H1 (cell line): ENCODE results near the gene SEMA3B. TPM values are rescaled to one million over a fixed set of nuclear protein-coding genes. Genes with fewer than 3 reads are reported as not detected.

Experiments
- CREB1 ChIP-seq: IDR thresholded peaks from 2 replicates; pipeline ENCODE4 v1.6.1; 2012; ENCODE audit warnings: inconsistent platforms
- PHF8 ChIP-seq: fragments of 200-600 bp; sonication (generic); conservative IDR thresholded peaks from 2 replicates; pipeline ENCODE4 v1.7.1; 2012; ENCODE audit warnings: low read depth, mild to moderate bottlenecking, inconsistent platforms, low read length, moderate library complexity
- RAD21 ChIP-seq, 2 experiments: IDR thresholded peaks in 1 of 2; conservative IDR thresholded peaks in 1 of 2; 2 replicates each; pipeline ENCODE4 v1.6.1; 2011; ENCODE audit warnings: low read depth in 2 of 2, low read length in 2 of 2, improper control_type of control experiment in 1 of 2, inconsistent platforms in 1 of 2, mild to moderate bottlenecking in 1 of 2, moderate library complexity in 1 of 2
- RBBP5 ChIP-seq: IDR thresholded peaks from 2 replicates; pipeline ENCODE4 v1.7.1; 2012; ENCODE audit warnings: low read depth, mild to moderate bottlenecking, inconsistent platforms, low read length, moderate library complexity, borderline replicate concordance
- SIX5 ChIP-seq: IDR thresholded peaks from 2 replicates; pipeline ENCODE4 v1.6.1; 2011; ENCODE audit warnings: mild to moderate bottlenecking, low read depth, low read length
- TBP ChIP-seq: IDR thresholded peaks from 2 replicates; pipeline ENCODE4 v1.6.1; 2011; ENCODE audit warnings: low read depth, low read length, improper control_type of control experiment
- ZNF274 ChIP-seq: IDR thresholded peaks from 2 replicates; pipeline ENCODE4 v1.7.0; 2012; ENCODE audit warnings: low read length, borderline replicate concordance; ENCODE audit errors: extremely low read depth
- polyA plus RNA-seq, 7 experiments: library from polyadenylated mRNA; depleted of rRNA in 3 of 7; stranded (reverse) in 5 of 7; unstranded in 2 of 7; fragments of >200 nt in 5 of 7; fragments of 200-250 nt in 2 of 7; gene quantifications; 1 replicate in 5 of 7; 2 replicates in 1 of 7; 4 replicates in 1 of 7; pipeline versions ENCODE4 v1.2.1 to v1.2.3, GENCODE V29; 2011 to 2013; ENCODE audit warnings: missing spikeins in 2 of 7, mixed read lengths in 2 of 7
- total RNA-seq: library from RNA; stranded (reverse); fragmentation: NEBNext Ultra II Directional; extraction: Animal tissue kit (Norgen Biotek cat#: 25700); gene quantifications from 2 replicates; pipeline ENCODE4 v1.2.1, GENCODE V29; 2021
- TF ChIP-seq, protein P1 (sequence below): IDR thresholded peaks from 2 replicates; pipeline ENCODE4 v1.6.1; 2011; ENCODE audit warnings: low read depth, mild to moderate bottlenecking, low read length; ENCODE audit not compliant: insufficient read depth
- TF ChIP-seq, protein P2 (sequence below): fragments of 300-600 bp; sonication (generic); IDR thresholded peaks from 2 replicates; pipeline ENCODE4 v1.7.1; 2012; ENCODE audit warnings: low read length, moderate library complexity, mild to moderate bottlenecking, inconsistent platforms; ENCODE audit not compliant: insufficient replicate concordance

SEMA3B gene
- total and polyA plus RNA-seq, 2 of the 8 experiments (the other 6 are each of a cell fraction or from before 2014, with no cell fraction given) = 3.0 to 4.7 TPM

- TF ChIP-seq TBP (0 out of 2 replicates have a peak, but pooled peaks have one; percentile 1), RBBP5 (peak; percentile 63; the same call in 1 of the 2 replicates), ZNF274 (no peak), CREB1 (peak; percentile 97), PHF8 (no peak; the same call in 1 of the 2 replicates), RAD21 (IDR thresholded peaks at IDR 0.05 in 1 of 2, conservative IDR thresholded peaks at IDR 0.05 in 1 of 2; ENCODE audit: low read depth in 2 of 2, low read length in 2 of 2) (peak in 1 of 2 experiments; percentile 4; a peak in 1 of 4 replicates), SIX5 (no peak)
- TF ChIP-seq, protein P1, sequence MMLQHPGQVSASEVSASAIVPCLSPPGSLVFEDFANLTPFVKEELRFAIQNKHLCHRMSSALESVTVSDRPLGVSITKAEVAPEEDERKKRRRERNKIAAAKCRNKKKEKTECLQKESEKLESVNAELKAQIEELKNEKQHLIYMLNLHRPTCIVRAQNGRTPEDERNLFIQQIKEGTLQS = peak; percentile 84
- TF ChIP-seq, protein P2, sequence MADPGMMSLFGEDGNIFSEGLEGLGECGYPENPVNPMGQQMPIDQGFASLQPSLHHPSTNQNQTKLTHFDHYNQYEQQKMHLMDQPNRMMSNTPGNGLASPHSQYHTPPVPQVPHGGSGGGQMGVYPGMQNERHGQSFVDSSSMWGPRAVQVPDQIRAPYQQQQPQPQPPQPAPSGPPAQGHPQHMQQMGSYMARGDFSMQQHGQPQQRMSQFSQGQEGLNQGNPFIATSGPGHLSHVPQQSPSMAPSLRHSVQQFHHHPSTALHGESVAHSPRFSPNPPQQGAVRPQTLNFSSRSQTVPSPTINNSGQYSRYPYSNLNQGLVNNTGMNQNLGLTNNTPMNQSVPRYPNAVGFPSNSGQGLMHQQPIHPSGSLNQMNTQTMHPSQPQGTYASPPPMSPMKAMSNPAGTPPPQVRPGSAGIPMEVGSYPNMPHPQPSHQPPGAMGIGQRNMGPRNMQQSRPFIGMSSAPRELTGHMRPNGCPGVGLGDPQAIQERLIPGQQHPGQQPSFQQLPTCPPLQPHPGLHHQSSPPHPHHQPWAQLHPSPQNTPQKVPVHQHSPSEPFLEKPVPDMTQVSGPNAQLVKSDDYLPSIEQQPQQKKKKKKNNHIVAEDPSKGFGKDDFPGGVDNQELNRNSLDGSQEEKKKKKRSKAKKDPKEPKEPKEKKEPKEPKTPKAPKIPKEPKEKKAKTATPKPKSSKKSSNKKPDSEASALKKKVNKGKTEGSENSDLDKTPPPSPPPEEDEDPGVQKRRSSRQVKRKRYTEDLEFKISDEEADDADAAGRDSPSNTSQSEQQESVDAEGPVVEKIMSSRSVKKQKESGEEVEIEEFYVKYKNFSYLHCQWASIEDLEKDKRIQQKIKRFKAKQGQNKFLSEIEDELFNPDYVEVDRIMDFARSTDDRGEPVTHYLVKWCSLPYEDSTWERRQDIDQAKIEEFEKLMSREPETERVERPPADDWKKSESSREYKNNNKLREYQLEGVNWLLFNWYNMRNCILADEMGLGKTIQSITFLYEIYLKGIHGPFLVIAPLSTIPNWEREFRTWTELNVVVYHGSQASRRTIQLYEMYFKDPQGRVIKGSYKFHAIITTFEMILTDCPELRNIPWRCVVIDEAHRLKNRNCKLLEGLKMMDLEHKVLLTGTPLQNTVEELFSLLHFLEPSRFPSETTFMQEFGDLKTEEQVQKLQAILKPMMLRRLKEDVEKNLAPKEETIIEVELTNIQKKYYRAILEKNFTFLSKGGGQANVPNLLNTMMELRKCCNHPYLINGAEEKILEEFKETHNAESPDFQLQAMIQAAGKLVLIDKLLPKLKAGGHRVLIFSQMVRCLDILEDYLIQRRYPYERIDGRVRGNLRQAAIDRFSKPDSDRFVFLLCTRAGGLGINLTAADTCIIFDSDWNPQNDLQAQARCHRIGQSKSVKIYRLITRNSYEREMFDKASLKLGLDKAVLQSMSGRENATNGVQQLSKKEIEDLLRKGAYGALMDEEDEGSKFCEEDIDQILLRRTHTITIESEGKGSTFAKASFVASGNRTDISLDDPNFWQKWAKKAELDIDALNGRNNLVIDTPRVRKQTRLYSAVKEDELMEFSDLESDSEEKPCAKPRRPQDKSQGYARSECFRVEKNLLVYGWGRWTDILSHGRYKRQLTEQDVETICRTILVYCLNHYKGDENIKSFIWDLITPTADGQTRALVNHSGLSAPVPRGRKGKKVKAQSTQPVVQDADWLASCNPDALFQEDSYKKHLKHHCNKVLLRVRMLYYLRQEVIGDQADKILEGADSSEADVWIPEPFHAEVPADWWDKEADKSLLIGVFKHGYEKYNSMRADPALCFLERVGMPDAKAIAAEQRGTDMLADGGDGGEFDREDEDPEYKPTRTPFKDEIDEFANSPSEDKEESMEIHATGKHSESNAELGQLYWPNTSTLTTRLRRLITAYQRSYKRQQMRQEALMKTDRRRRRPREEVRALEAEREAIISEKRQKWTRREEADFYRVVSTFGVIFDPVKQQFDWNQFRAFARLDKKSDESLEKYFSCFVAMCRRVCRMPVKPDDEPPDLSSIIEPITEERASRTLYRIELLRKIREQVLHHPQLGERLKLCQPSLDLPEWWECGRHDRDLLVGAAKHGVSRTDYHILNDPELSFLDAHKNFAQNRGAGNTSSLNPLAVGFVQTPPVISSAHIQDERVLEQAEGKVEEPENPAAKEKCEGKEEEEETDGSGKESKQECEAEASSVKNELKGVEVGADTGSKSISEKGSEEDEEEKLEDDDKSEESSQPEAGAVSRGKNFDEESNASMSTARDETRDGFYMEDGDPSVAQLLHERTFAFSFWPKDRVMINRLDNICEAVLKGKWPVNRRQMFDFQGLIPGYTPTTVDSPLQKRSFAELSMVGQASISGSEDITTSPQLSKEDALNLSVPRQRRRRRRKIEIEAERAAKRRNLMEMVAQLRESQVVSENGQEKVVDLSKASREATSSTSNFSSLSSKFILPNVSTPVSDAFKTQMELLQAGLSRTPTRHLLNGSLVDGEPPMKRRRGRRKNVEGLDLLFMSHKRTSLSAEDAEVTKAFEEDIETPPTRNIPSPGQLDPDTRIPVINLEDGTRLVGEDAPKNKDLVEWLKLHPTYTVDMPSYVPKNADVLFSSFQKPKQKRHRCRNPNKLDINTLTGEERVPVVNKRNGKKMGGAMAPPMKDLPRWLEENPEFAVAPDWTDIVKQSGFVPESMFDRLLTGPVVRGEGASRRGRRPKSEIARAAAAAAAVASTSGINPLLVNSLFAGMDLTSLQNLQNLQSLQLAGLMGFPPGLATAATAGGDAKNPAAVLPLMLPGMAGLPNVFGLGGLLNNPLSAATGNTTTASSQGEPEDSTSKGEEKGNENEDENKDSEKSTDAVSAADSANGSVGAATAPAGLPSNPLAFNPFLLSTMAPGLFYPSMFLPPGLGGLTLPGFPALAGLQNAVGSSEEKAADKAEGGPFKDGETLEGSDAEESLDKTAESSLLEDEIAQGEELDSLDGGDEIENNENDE = no peak
Observed at GRCh38 chr3:50275996-50276761, 7.2 kb downstream of the SEMA3B start (continued).
